BLaER1 treated with 17β-estradiol and CSF1 and Interleukin-3, amounts not matched to agents 10 nM and 100 nM (cell line): ENCODE measurements around the gene TTC24.
A peak's percentile ranks its signal among the peaks of the same experiment; 100 is the strongest.

Experiments
- H3K27ac ChIP-seq, 11 experiments: shearing (Covaris generic); formaldehyde crosslinking; 2 replicates each; pipeline ENCODE4 v1.8.1; 2022
- H3K27me3 ChIP-seq, 11 experiments: shearing (Covaris generic); formaldehyde crosslinking; 2 replicates each; pipeline ENCODE4 v1.8.1; 2022
- H3K36me3 ChIP-seq, 11 experiments: shearing (Covaris generic); formaldehyde crosslinking; 2 replicates each; pipeline ENCODE4 v1.8.1; 2022
- H3K4me1 ChIP-seq, 10 experiments: shearing (Covaris generic); formaldehyde crosslinking; 2 replicates each; pipeline ENCODE4 v1.8.1; 2022
- H3K4me2 ChIP-seq, 11 experiments: shearing (Covaris generic); formaldehyde crosslinking; 2 replicates each; pipeline ENCODE4 v1.8.1; 2022
- H3K4me3 ChIP-seq, 10 experiments: shearing (Covaris generic); formaldehyde crosslinking; 2 replicates each; pipeline ENCODE4 v1.8.1; 2022
- H3K9ac ChIP-seq, 11 experiments: shearing (Covaris generic); formaldehyde crosslinking; 2 replicates each; pipeline ENCODE4 v1.8.1; 2022
- H3K9me3 ChIP-seq, 11 experiments: shearing (Covaris generic); formaldehyde crosslinking; replicated peaks in 1 of 11; 2 replicates each; pipeline ENCODE4 v1.8.1; 2022
- H4K20me1 ChIP-seq, 11 experiments: shearing (Covaris generic); formaldehyde crosslinking; 2 replicates each; pipeline ENCODE4 v1.8.1; 2022
- Cebpa-rat ChIP-seq, 11 experiments: shearing (Covaris generic); IDR thresholded peaks; 2 replicates each; pipeline ENCODE4 v1.8.1; 2022

TTC24 gene

DNA sequence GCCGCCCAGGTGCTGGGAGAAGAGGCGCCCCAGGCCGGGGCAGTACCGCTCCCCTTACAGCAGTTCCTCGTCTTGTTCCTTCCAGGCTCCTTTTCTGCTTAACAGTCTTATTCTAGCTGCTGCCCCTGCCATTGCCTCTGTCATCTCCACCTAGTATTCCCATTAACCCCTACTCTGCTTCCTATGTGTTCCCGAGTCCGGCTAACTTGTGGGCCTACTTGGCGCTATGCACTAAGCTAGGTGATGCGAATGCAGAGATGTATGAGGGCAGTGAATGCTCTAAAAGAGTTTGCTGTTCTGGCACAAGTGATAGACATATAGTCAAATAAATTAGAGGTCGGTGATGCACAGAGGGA, 6.9 kb upstream of the TTC24 start:
- peak overlapping the region in 4 of 11 experiments; percentile 73 to 84 (median 78); a peak in 6 of 22 replicates for H3K27ac ChIP-seq
- H3K27me3 ChIP-seq, result no peaks in the 10 kb centered on the region
- H3K36me3 ChIP-seq, result peaks cover 0 to 31% (median 22%) of the 10 kb centered on the region in 11 experiments; a peak in 19 of 22 replicates
- H3K9me3 ChIP-seq, result no peaks in the 10 kb centered on the region
- H3K4me1 ChIP-seq, result peaks cover 28 to 42% (median 33%) of the 10 kb centered on the region in 10 experiments
- peak overlapping the region; percentile 46 to 85 (median 72) for H3K4me3 ChIP-seq
- no peaks in the 10 kb centered on the region for H4K20me1 ChIP-seq
- peak overlapping the region; percentile 89 to 99 (median 95) for H3K4me2 ChIP-seq
- TF ChIP-seq Cebpa-rat (IDR thresholded peaks at IDR 0.05), result no peak
- peak overlapping the region; percentile 57 to 86 (median 79); a peak in 18 of 22 replicates for H3K9ac ChIP-seq

GRCh38 chr1:156574039-156574633, 5.4 kb upstream of the TTC24 start:
- H3K27ac ChIP-seq, result no peak overlapping the region
- no peak overlapping the region for H3K4me3 ChIP-seq
- no peaks in the 10 kb centered on the region for H4K20me1 ChIP-seq
- no peak overlapping the region for H3K9ac ChIP-seq
- H3K27me3 ChIP-seq, result no peaks in the 10 kb centered on the region
- no peak overlapping the region for H3K4me2 ChIP-seq
- H3K4me1 ChIP-seq, result peaks cover 39 to 57% (median 46%) of the 10 kb centered on the region in 10 experiments
- H3K9me3 ChIP-seq, result no peaks in the 10 kb centered on the region
- TF ChIP-seq Cebpa-rat (IDR thresholded peaks at IDR 0.05), result no peak
- H3K36me3 ChIP-seq, result peaks cover 0 to 16% (median 7%) of the 10 kb centered on the region in 11 experiments; a peak in 15 of 22 replicates

- H3K4me3 ChIP-seq, result no peak overlapping the region
- no peak for TF ChIP-seq Cebpa-rat (IDR thresholded peaks at IDR 0.05)
- peak overlapping the region in 3 of 11 experiments; percentile 21 to 25 (median 23); a peak in 2 of 22 replicates for H3K9ac ChIP-seq
- peak overlapping the region in 9 of 11 experiments; percentile 23 to 46 (median 40); a peak in 15 of 22 replicates for H3K4me2 ChIP-seq
- H3K27ac ChIP-seq, result peak overlapping the region in 4 of 11 experiments; percentile 1 to 45 (median 30); a peak in 4 of 22 replicates
- no peaks in the 10 kb centered on the region for H3K36me3 ChIP-seq
- H3K4me1 ChIP-seq, result peaks cover 46 to 65% (median 55%) of the 10 kb centered on the region in 10 experiments
- H3K9me3 ChIP-seq, result no peaks in the 10 kb centered on the region
- H4K20me1 ChIP-seq, result no peaks in the 10 kb centered on the region
- no peaks in the 10 kb centered on the region for H3K27me3 ChIP-seq
These were observed 2.0 kb upstream of the TTC24 start for GRCh38 chr1:156577550-156577949.

GRCh38 chr1:156578055-156578454, 1.5 kb upstream of the TTC24 start:
- peak overlapping the region in 9 of 11 experiments; percentile 23 to 46 (median 40); a peak in 17 of 22 replicates for H3K4me2 ChIP-seq
- H3K27ac ChIP-seq, result peak overlapping the region in 4 of 11 experiments; percentile 1 to 45 (median 30); a peak in 4 of 22 replicates
- TF ChIP-seq Cebpa-rat (IDR thresholded peaks at IDR 0.05), result no peak

GRCh38 chr1:156581661-156582387, 2.3 kb downstream of the TTC24 start:
- peaks cover 8 to 30% (median 24%) of the 10 kb centered on the region in 11 experiments; a peak in 21 of 22 replicates for H3K36me3 ChIP-seq
- peak overlapping the region; percentile 34 to 76 (median 72); a peak in 19 of 20 replicates for H3K4me3 ChIP-seq
- peak overlapping the region; percentile 92 to 99 (median 96) for H3K4me2 ChIP-seq
- H3K4me1 ChIP-seq, result peaks cover 73 to 89% (median 78%) of the 10 kb centered on the region in 10 experiments
- H4K20me1 ChIP-seq, result peaks cover 0 to 22% (median 8%) of the 10 kb centered on the region in 11 experiments; a peak in 9 of 22 replicates
- H3K27ac ChIP-seq, result peak overlapping the region; percentile 89 to 99 (median 94)
- H3K27me3 ChIP-seq, result no peaks in the 10 kb centered on the region
- H3K9me3 ChIP-seq, result no peaks in the 10 kb centered on the region
- peak overlapping the region; percentile 84 to 96 (median 91) for H3K9ac ChIP-seq
- no peak for TF ChIP-seq Cebpa-rat (IDR thresholded peaks at IDR 0.05)

More at GRCh38 chr1:156578055-156578454, 1.5 kb upstream of the TTC24 start:
- no peaks in the 10 kb centered on the region for H3K27me3 ChIP-seq
- H3K9me3 ChIP-seq, result no peaks in the 10 kb centered on the region
- peaks cover 51 to 65% (median 55%) of the 10 kb centered on the region in 10 experiments for H3K4me1 ChIP-seq
- H3K9ac ChIP-seq, result peak overlapping the region in 3 of 11 experiments; percentile 21 to 25 (median 23); a peak in 2 of 22 replicates
- no peak overlapping the region for H3K4me3 ChIP-seq
- H4K20me1 ChIP-seq, result no peaks in the 10 kb centered on the region; a peak in 1 of 22 replicates
- H3K36me3 ChIP-seq, result 0 out of 22 replicates have a peak, but pooled peaks cover 0 to under 1% (median 0%) of the 10 kb centered on the region in 11 experiments

- Histone ChIP-seq H3K4me2 (peak overlapping the region; percentile 92 to 99 (median 96)), H3K9ac (peak overlapping the region; percentile 84 to 96 (median 91)), H3K4me3 (peak overlapping the region; percentile 34 to 76 (median 72); a peak in 19 of 20 replicates), H3K27ac (peak overlapping the region; percentile 89 to 99 (median 94)), H3K9me3 (no peaks in the 10 kb centered on the region), H3K36me3 (peaks cover 8 to 36% (median 31%) of the 10 kb centered on the region in 11 experiments; a peak in 21 of 22 replicates), H3K4me1 (peaks cover 73 to 87% (median 77%) of the 10 kb centered on the region in 10 experiments), H4K20me1 (peaks cover 0 to 22% (median 8%) of the 10 kb centered on the region in 11 experiments; a peak in 9 of 22 replicates), H3K27me3 (no peaks in the 10 kb centered on the region)
- TF ChIP-seq Cebpa-rat (IDR thresholded peaks at IDR 0.05), result no peak
These were observed 3.0 kb downstream of the TTC24 start for GRCh38 chr1:156582388-156583017.

GRCh38 chr1:156583821-156584622, 4.5 kb downstream of the TTC24 start:
- peaks cover 59 to 74% (median 62%) of the 10 kb centered on the region in 10 experiments for H3K4me1 ChIP-seq
- peak overlapping the region; percentile 89 to 99 (median 94); a peak in 21 of 22 replicates for H3K27ac ChIP-seq
- peaks cover 8 to 41% (median 36%) of the 10 kb centered on the region in 11 experiments; a peak in 21 of 22 replicates for H3K36me3 ChIP-seq
- no peak for TF ChIP-seq Cebpa-rat (IDR thresholded peaks at IDR 0.05)
- no peaks in the 10 kb centered on the region for H3K9me3 ChIP-seq
- peak overlapping the region; percentile 34 to 76 (median 72); a peak in 19 of 20 replicates for H3K4me3 ChIP-seq
- H4K20me1 ChIP-seq, result peaks cover 0 to 22% (median 8%) of the 10 kb centered on the region in 11 experiments; a peak in 9 of 22 replicates
- no peaks in the 10 kb centered on the region for H3K27me3 ChIP-seq
- H3K9ac ChIP-seq, result peak overlapping the region; percentile 84 to 96 (median 91); a peak in 21 of 22 replicates
- peak overlapping the region; percentile 92 to 99 (median 96) for H3K4me2 ChIP-seq
